ENCODE measurements around the gene NLGN1.
A peak's percentile ranks its signal among the peaks of the same experiment; 100 is the strongest.

The NLGN1 gene

DNA sequence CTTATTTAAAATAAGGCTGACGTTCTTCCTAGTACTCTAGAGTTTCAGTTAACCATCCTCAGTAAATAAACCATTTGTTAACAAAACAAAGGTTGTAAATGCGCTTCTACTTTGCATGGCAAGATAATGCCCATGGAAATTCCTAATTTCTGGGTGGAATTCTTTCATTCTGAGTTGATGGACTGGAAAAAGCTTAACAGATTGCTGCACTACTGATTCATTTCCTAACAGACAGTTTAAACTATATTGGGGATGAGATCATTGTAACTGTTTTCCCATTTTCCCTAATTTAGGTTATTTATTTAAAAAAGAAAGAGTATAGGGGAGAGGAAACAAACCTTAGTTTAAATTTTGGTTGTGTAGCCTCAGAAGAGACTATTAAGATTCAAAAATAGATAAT lies 342.2 kb downstream of the NLGN1 start:
- Histone ChIP-seq H3K4me3 (ENCODE audit: low read depth, low read length) (peak overlapping the region; percentile 31; the same call in 1 of the 2 replicates), H3K4me1 (ENCODE audit: control insufficient read depth, insufficient read depth, low read length) (peaks cover 20% of the 10 kb centered on the region), H3K27ac (ENCODE audit: low read depth, low read length) (no peak overlapping the region), H3K9me3 (ENCODE audit: control insufficient read depth, insufficient read depth, low read length) (no peaks in the 10 kb centered on the region), H3K36me3 (ENCODE audit: control insufficient read depth, insufficient read depth, low read length) (no peaks in the 10 kb centered on the region), H3K27me3 (ENCODE audit: control insufficient read depth, insufficient read depth, low read length) (no peaks in the 10 kb centered on the region), H3K9ac (ENCODE audit: low read depth, low read length) (no peak overlapping the region)

- Histone ChIP-seq H3K27ac (ENCODE audit: low read depth, low read length) (no peak overlapping the region), H3K36me3 (ENCODE audit: control insufficient read depth, insufficient read depth, low read length) (no peaks in the 10 kb centered on the region), H3K27me3 (ENCODE audit: control insufficient read depth, insufficient read depth, low read length) (no peaks in the 10 kb centered on the region), H3K9ac (ENCODE audit: low read depth, low read length) (no peak overlapping the region), H3K9me3 (ENCODE audit: control insufficient read depth, insufficient read depth, low read length) (no peaks in the 10 kb centered on the region), H3K4me3 (ENCODE audit: low read depth, low read length) (no peak overlapping the region), H3K4me1 (ENCODE audit: control insufficient read depth, insufficient read depth, low read length) (peaks cover 20% of the 10 kb centered on the region)
Measured at GRCh38 chr3:173742491-173742890, 344.9 kb downstream of the NLGN1 start.

- no peak overlapping the region for H3K4me3 ChIP-seq (ENCODE audit: low read depth, low read length)
- no peaks in the 10 kb centered on the region for H3K36me3 ChIP-seq (ENCODE audit: control insufficient read depth, insufficient read depth, low read length)
- H3K27me3 ChIP-seq (ENCODE audit: control insufficient read depth, insufficient read depth, low read length) = no peaks in the 10 kb centered on the region
- H3K9ac ChIP-seq (ENCODE audit: low read depth, low read length) = no peak overlapping the region
- peaks cover 20% of the 10 kb centered on the region for H3K4me1 ChIP-seq (ENCODE audit: control insufficient read depth, insufficient read depth, low read length)
- H3K9me3 ChIP-seq (ENCODE audit: control insufficient read depth, insufficient read depth, low read length) = no peaks in the 10 kb centered on the region
- no peak overlapping the region for H3K27ac ChIP-seq (ENCODE audit: low read depth, low read length)
Measured at GRCh38 chr3:173743111-173743510, 345.6 kb downstream of the NLGN1 start.

- no peaks in the 10 kb centered on the region for H3K36me3 ChIP-seq (ENCODE audit: control insufficient read depth, insufficient read depth, low read length)
- no peak overlapping the region for H3K4me3 ChIP-seq (ENCODE audit: low read depth, low read length)
- H3K27ac ChIP-seq (ENCODE audit: low read depth, low read length) = no peak overlapping the region
- H3K9ac ChIP-seq (ENCODE audit: low read depth, low read length) = no peak overlapping the region
- H3K27me3 ChIP-seq (ENCODE audit: control insufficient read depth, insufficient read depth, low read length) = no peaks in the 10 kb centered on the region
- peaks cover 22% of the 10 kb centered on the region for H3K4me1 ChIP-seq (ENCODE audit: control insufficient read depth, insufficient read depth, low read length)
- H3K9me3 ChIP-seq (ENCODE audit: control insufficient read depth, insufficient read depth, low read length) = no peaks in the 10 kb centered on the region
Measured at GRCh38 chr3:173743516-173743915, 346.0 kb downstream of the NLGN1 start.

DNA sequence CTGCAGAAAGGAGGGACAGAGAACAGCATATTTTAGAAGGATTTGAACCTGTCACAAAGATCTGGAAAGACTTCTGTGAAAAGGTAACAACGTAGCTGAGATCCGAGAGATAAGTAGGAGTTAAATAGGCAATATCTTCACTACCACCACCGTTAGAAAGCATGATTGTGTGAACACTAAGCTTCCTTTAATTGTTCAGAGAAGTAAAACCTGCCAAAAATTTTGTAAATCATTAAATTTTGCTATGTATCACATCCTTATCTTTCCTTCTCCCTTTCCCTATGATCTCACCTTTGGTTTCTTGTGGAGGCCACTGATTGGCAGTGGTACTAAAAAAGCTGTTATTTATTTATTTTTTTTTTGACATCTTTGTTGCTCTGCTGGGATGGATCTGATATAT lies 346.9 kb downstream of the NLGN1 start:
- no peak overlapping the region for H3K27ac ChIP-seq (ENCODE audit: low read depth, low read length)
- no peaks in the 10 kb centered on the region for H3K36me3 ChIP-seq (ENCODE audit: control insufficient read depth, insufficient read depth, low read length)
- no peak overlapping the region for H3K9ac ChIP-seq (ENCODE audit: low read depth, low read length)
- peaks cover 13% of the 10 kb centered on the region; the same call in 1 of the 2 replicates for H3K4me1 ChIP-seq (ENCODE audit: control insufficient read depth, insufficient read depth, low read length)
- H3K4me3 ChIP-seq (ENCODE audit: low read depth, low read length) = no peak overlapping the region
- no peaks in the 10 kb centered on the region for H3K27me3 ChIP-seq (ENCODE audit: control insufficient read depth, insufficient read depth, low read length)
- no peaks in the 10 kb centered on the region for H3K9me3 ChIP-seq (ENCODE audit: control insufficient read depth, insufficient read depth, low read length)

- Histone ChIP-seq H3K27ac (ENCODE audit: low read depth, low read length) (no peak overlapping the region), H3K27me3 (ENCODE audit: control insufficient read depth, insufficient read depth, low read length) (no peaks in the 10 kb centered on the region), H3K36me3 (ENCODE audit: control insufficient read depth, insufficient read depth, low read length) (no peaks in the 10 kb centered on the region), H3K4me1 (ENCODE audit: control insufficient read depth, insufficient read depth, low read length) (peaks cover 11% of the 10 kb centered on the region; the same call in 1 of the 2 replicates), H3K9ac (ENCODE audit: low read depth, low read length) (no peak overlapping the region), H3K4me3 (ENCODE audit: low read depth, low read length) (no peak overlapping the region), H3K9me3 (ENCODE audit: control insufficient read depth, insufficient read depth, low read length) (no peaks in the 10 kb centered on the region)
Measured at GRCh38 chr3:173744895-173745294, 347.4 kb downstream of the NLGN1 start.

DNA sequence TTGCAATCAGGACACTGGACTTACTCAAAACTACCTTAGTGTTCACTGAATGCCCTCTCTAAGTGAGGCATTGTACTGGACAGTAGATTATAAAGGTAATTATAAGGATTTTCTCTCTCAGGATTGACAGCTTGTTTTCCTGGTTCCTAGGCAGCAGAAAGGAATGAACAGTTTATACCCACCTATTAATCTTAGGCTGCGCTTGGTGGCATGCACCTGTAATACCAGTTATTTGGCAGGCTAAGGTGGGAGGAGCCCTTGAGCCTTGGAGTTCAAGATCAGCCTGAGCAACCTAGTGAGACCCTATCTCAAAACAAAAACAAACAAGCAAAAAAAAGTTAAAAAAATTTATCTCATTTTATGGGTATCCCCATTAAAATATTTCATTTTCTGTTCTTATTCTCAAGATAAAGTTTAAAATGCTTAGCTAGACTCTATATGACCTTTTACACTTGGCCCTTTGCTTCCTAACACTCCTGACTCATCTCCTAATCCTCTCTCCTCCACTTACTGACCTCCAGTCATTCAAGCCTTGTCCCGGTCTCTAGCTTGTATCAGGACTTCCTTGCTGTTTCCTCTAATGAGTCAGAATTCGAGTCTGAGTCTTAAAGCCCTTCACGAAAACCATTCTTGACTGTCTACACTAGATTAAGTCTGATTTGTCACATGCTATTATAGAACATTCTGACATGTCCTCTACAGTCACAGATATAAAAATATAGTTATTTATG lies 348.6 kb downstream of the NLGN1 start:
- Histone ChIP-seq H3K36me3 (ENCODE audit: control insufficient read depth, insufficient read depth, low read length) (no peaks in the 10 kb centered on the region), H3K4me1 (ENCODE audit: control insufficient read depth, insufficient read depth, low read length) (peaks cover 17% of the 10 kb centered on the region; the same call in 1 of the 2 replicates), H3K27ac (ENCODE audit: low read depth, low read length) (no peak overlapping the region), H3K27me3 (ENCODE audit: control insufficient read depth, insufficient read depth, low read length) (no peaks in the 10 kb centered on the region), H3K4me3 (ENCODE audit: low read depth, low read length) (no peak overlapping the region), H3K9ac (ENCODE audit: low read depth, low read length) (no peak overlapping the region), H3K9me3 (ENCODE audit: control insufficient read depth, insufficient read depth, low read length) (no peaks in the 10 kb centered on the region)

- peaks cover 23% of the 10 kb centered on the region; the same call in 1 of the 2 replicates for H3K4me1 ChIP-seq (ENCODE audit: control insufficient read depth, insufficient read depth, low read length)
- no peak overlapping the region for H3K27ac ChIP-seq (ENCODE audit: low read depth, low read length)
- no peaks in the 10 kb centered on the region for H3K36me3 ChIP-seq (ENCODE audit: control insufficient read depth, insufficient read depth, low read length)
- no peaks in the 10 kb centered on the region for H3K27me3 ChIP-seq (ENCODE audit: control insufficient read depth, insufficient read depth, low read length)
- H3K9me3 ChIP-seq (ENCODE audit: control insufficient read depth, insufficient read depth, low read length) = no peaks in the 10 kb centered on the region
- no peak overlapping the region for H3K4me3 ChIP-seq (ENCODE audit: low read depth, low read length)
- H3K9ac ChIP-seq (ENCODE audit: low read depth, low read length) = no peak overlapping the region
Measured at GRCh38 chr3:173747427-173747826, 349.9 kb downstream of the NLGN1 start.

DNA sequence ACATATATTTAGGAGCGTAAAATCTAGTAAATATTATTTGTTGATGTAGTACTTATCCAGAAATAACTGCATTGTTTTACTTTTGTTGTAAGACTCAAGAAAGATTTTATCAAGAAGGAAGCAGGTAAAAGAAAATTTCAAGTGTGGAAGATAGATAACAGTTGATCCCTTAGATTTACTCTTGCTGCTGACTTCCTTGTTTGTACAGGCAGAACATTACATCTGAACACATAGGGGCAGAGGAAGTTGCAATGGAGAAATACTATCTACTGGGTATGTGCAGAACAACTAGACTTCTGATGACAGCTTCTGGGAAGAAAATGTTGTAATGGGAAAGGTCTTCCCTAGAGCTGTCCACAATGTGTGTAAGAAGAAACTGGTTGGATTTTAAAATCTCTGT lies 350.6 kb downstream of the NLGN1 start:
- peaks cover 23% of the 10 kb centered on the region; the same call in 1 of the 2 replicates for H3K4me1 ChIP-seq (ENCODE audit: control insufficient read depth, insufficient read depth, low read length)
- no peaks in the 10 kb centered on the region for H3K9me3 ChIP-seq (ENCODE audit: control insufficient read depth, insufficient read depth, low read length)
- H3K27me3 ChIP-seq (ENCODE audit: control insufficient read depth, insufficient read depth, low read length) = no peaks in the 10 kb centered on the region
- no peak overlapping the region for H3K4me3 ChIP-seq (ENCODE audit: low read depth, low read length)
- no peak overlapping the region for H3K9ac ChIP-seq (ENCODE audit: low read depth, low read length)
- no peak overlapping the region for H3K27ac ChIP-seq (ENCODE audit: low read depth, low read length)
- no peaks in the 10 kb centered on the region for H3K36me3 ChIP-seq (ENCODE audit: control insufficient read depth, insufficient read depth, low read length)

DNA sequence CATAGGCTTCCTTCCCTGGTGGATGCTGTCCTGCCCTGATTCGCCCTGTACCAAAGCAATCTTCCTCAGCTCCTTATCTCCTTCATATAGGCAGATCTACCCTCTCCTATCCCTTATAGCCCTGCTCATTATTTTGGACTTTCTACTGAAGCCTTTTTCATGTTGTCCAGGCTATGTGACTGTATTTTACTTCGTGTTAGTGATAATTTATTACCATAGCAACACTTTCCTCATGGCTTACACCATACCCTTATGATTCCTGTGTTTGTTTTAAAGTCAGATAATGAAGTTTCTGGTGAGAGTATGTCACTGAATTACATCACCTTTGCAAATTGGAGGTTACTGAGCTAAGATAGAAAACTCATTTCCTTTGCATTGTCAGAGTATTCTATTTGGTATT lies 352.6 kb downstream of the NLGN1 start:
- no peaks in the 10 kb centered on the region for H3K9me3 ChIP-seq (ENCODE audit: control insufficient read depth, insufficient read depth, low read length)
- no peak overlapping the region for H3K27ac ChIP-seq (ENCODE audit: low read depth, low read length)
- H3K27me3 ChIP-seq (ENCODE audit: control insufficient read depth, insufficient read depth, low read length) = no peaks in the 10 kb centered on the region
- no peak overlapping the region for H3K4me3 ChIP-seq (ENCODE audit: low read depth, low read length)
- H3K9ac ChIP-seq (ENCODE audit: low read depth, low read length) = no peak overlapping the region
- peaks cover 23% of the 10 kb centered on the region; the same call in 1 of the 2 replicates for H3K4me1 ChIP-seq (ENCODE audit: control insufficient read depth, insufficient read depth, low read length)
- H3K36me3 ChIP-seq (ENCODE audit: control insufficient read depth, insufficient read depth, low read length) = no peaks in the 10 kb centered on the region

DNA sequence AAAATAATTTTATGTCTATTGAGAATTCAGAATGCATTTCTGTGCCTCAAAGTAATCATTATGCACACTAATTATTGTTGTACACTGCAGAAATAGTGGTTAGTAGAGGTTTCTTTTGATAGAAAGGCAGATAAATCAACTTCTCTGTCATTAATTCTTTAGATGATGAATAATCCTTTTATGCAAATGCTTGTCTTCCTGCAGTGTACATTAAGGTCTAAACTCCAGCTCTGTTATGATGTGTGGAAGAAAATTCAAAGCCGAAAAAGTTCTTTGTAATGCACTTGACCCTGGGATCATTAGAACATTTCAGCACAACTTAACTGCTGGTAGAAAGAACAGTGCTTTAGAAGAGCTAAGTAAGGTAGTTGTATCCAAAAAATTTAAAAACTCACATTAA lies 353.0 kb downstream of the NLGN1 start:
- no peak overlapping the region for H3K27ac ChIP-seq (ENCODE audit: low read depth, low read length)
- H3K4me1 ChIP-seq (ENCODE audit: control insufficient read depth, insufficient read depth, low read length) = peaks cover 23% of the 10 kb centered on the region; the same call in 1 of the 2 replicates
- H3K27me3 ChIP-seq (ENCODE audit: control insufficient read depth, insufficient read depth, low read length) = no peaks in the 10 kb centered on the region
- no peaks in the 10 kb centered on the region for H3K9me3 ChIP-seq (ENCODE audit: control insufficient read depth, insufficient read depth, low read length)
- no peaks in the 10 kb centered on the region for H3K36me3 ChIP-seq (ENCODE audit: control insufficient read depth, insufficient read depth, low read length)
- H3K4me3 ChIP-seq (ENCODE audit: low read depth, low read length) = no peak overlapping the region
- no peak overlapping the region for H3K9ac ChIP-seq (ENCODE audit: low read depth, low read length)
